CD4-positive, CD25-positive, alpha-beta regulatory T cell (primary cell): ENCODE measurements around the gene SLC41A3. TPM values are rescaled to one million over a fixed set of nuclear protein-coding genes. Genes with fewer than 3 reads are reported as not detected.

Experiments
- ATAC-seq, 2 donors: fragments of 150-1000 bp; cut with Tn5 transposase; one replicate each; pipeline ENCODE4 v1.10.0; 2021; ENCODE audit warnings: low read depth in 2 of 2, moderate number of reproducible peaks in 2 of 2, moderate library complexity in 1 of 2
- DNase-seq, 3 donors: peaks; one replicate each; pipeline versions ENCODE4 v3.0.0 to v3.0.0-alpha.2; 2012 to 2022; ENCODE audit warnings: mixed read lengths in 1 of 3
- H3K27ac ChIP-seq: one replicate; pipeline ENCODE4 v1.7.0; 2013; ENCODE audit warnings: mild to moderate bottlenecking, low read length; ENCODE audit not compliant: insufficient read depth, poor library complexity, severe bottlenecking
- H3K27me3 ChIP-seq: one replicate; pipeline ENCODE4 v1.7.0; 2013; ENCODE audit warnings: low read length; ENCODE audit not compliant: control insufficient read depth, insufficient read depth
- H3K36me3 ChIP-seq: one replicate; pipeline ENCODE4 v1.7.0; 2013; ENCODE audit warnings: mild to moderate bottlenecking, low read length, moderate library complexity; ENCODE audit not compliant: control insufficient read depth, insufficient read depth
- H3K4me1 ChIP-seq: 2 replicates; pipeline ENCODE4 v1.7.0; 2013; ENCODE audit warnings: mild to moderate bottlenecking, low read length; ENCODE audit not compliant: insufficient read depth, control insufficient read depth, poor library complexity, severe bottlenecking
- H3K4me3 ChIP-seq: one replicate; pipeline ENCODE4 v1.7.0; 2013; ENCODE audit warnings: low read depth, mild to moderate bottlenecking, low read length, moderate library complexity
- H3K9me3 ChIP-seq, 2 experiments: 1 replicate in 1 of 2; 2 replicates in 1 of 2; pipeline ENCODE4 v1.7.0; 2013; ENCODE audit warnings: low read length in 2 of 2, mild to moderate bottlenecking in 1 of 2, moderate library complexity in 1 of 2; ENCODE audit not compliant: control insufficient read depth in 2 of 2
- H3K27ac Mint-ChIP-seq, 3 donors: one replicate each; pipeline ENCODE4 v1.8.0; 2020 to 2022; ENCODE audit warnings: mild to moderate bottlenecking in 3 of 3, mixed read lengths in 3 of 3, moderate library complexity in 2 of 3
- H3K27me3 Mint-ChIP-seq: one replicate; pipeline ENCODE4 v1.8.0; 2022; ENCODE audit warnings: mild to moderate bottlenecking, mixed read lengths
- H3K36me3 Mint-ChIP-seq: one replicate; pipeline ENCODE4 v1.8.0; 2020; ENCODE audit warnings: mixed read lengths
- H3K4me1 Mint-ChIP-seq, 4 donors: one replicate each; pipeline ENCODE4 v1.8.0; 2020 to 2022; ENCODE audit warnings: mixed read lengths in 4 of 4, mild to moderate bottlenecking in 1 of 4
- H3K4me3 Mint-ChIP-seq, 4 donors: one replicate each; pipeline ENCODE4 v1.8.0; 2020 to 2022; ENCODE audit warnings: mild to moderate bottlenecking in 4 of 4, mixed read lengths in 4 of 4, moderate library complexity in 3 of 4
- H3K9me3 Mint-ChIP-seq, 7 donors: one replicate each; pipeline ENCODE4 v1.8.0; 2020 to 2022; ENCODE audit warnings: mixed read lengths in 7 of 7, mild to moderate bottlenecking in 3 of 7, moderate library complexity in 2 of 7
- polyA plus RNA-seq, 4 donors: library from polyadenylated mRNA; unstranded; fragments of 300-500 nt; fragmentation: Illumina TruSeq; gene quantifications; one replicate each; pipeline ENCODE4 v1.2.3, GENCODE V29; 2021
- total RNA-seq: library from RNA; stranded (reverse); gene quantifications from one replicate; pipeline ENCODE4 v1.2.3, GENCODE V29; 2022

The SLC41A3 gene
- total and polyA plus RNA-seq, 5 donors from 2014 or later: 31.2 to 51.3 (median 40.3) TPM

- Mint-ChIP-seq H3K36me3 (peaks cover 63% of the 10 kb centered on the region), H3K4me3 (no peak overlapping the region), H3K9me3 (no peaks in the 10 kb centered on the region), H3K27ac (no peak overlapping the region), H3K27me3 (no peaks in the 10 kb centered on the region), H3K4me1 (no peaks in the 10 kb centered on the region)
- Histone ChIP-seq H3K4me1 (no peaks in the 10 kb centered on the region), H3K27me3 (no peaks in the 10 kb centered on the region), H3K9me3 (no peaks in the 10 kb centered on the region), H3K36me3 (peaks cover 33% of the 10 kb centered on the region), H3K27ac (no peak overlapping the region), H3K4me3 (no peak overlapping the region)
- DNase-seq (no peak), ATAC-seq (no peak)
These were observed 64.2 kb downstream of the SLC41A3 start for GRCh38 chr3:126019683-126020082.

GRCh38 chr3:126018995-126019394 lies 64.9 kb downstream of the SLC41A3 start:
- Histone ChIP-seq H3K4me3 (no peak overlapping the region), H3K27ac (no peak overlapping the region), H3K36me3 (peaks cover 34% of the 10 kb centered on the region), H3K9me3 (no peaks in the 10 kb centered on the region), H3K27me3 (no peaks in the 10 kb centered on the region), H3K4me1 (no peaks in the 10 kb centered on the region)
- no peaks in the 10 kb centered on the region for H3K27me3 Mint-ChIP-seq
- peaks cover 64% of the 10 kb centered on the region for H3K36me3 Mint-ChIP-seq
- H3K27ac Mint-ChIP-seq: no peak overlapping the region
- no peak for ATAC-seq
- no peak overlapping the region for H3K4me3 Mint-ChIP-seq
- H3K4me1 Mint-ChIP-seq: no peaks in the 10 kb centered on the region
- no peak for DNase-seq
- H3K9me3 Mint-ChIP-seq: no peaks in the 10 kb centered on the region

GRCh38 chr3:126018545-126018944 lies 65.4 kb downstream of the SLC41A3 start:
- DNase-seq: no peak
- Histone ChIP-seq H3K27me3 (no peaks in the 10 kb centered on the region), H3K36me3 (peaks cover 38% of the 10 kb centered on the region), H3K9me3 (no peaks in the 10 kb centered on the region), H3K4me3 (no peak overlapping the region), H3K27ac (no peak overlapping the region), H3K4me1 (no peaks in the 10 kb centered on the region)
- ATAC-seq: no peak
- Mint-ChIP-seq H3K27ac (peak overlapping the region in 1 of 3 donors; percentile 73), H3K27me3 (no peaks in the 10 kb centered on the region), H3K4me3 (no peak overlapping the region), H3K36me3 (peaks cover 63% of the 10 kb centered on the region), H3K9me3 (no peaks in the 10 kb centered on the region), H3K4me1 (no peaks in the 10 kb centered on the region)

- no peaks in the 10 kb centered on the region for H3K4me1 ChIP-seq
- Mint-ChIP-seq H3K27ac (no peak overlapping the region), H3K4me3 (no peak overlapping the region), H3K9me3 (no peaks in the 10 kb centered on the region), H3K36me3 (peaks cover 66% of the 10 kb centered on the region), H3K4me1 (no peaks in the 10 kb centered on the region), H3K27me3 (no peaks in the 10 kb centered on the region)
- H3K36me3 ChIP-seq: peaks cover 46% of the 10 kb centered on the region
- no peaks in the 10 kb centered on the region for H3K27me3 ChIP-seq
- no peak overlapping the region for H3K4me3 ChIP-seq
- no peaks in the 10 kb centered on the region for H3K9me3 ChIP-seq
- no peak overlapping the region for H3K27ac ChIP-seq
- DNase-seq (no peak), ATAC-seq (no peak)
These were observed 66.6 kb downstream of the SLC41A3 start for GRCh38 chr3:126017362-126017761.

- no peaks in the 10 kb centered on the region for H3K9me3 ChIP-seq
- H3K27me3 ChIP-seq: no peaks in the 10 kb centered on the region
- no peak for DNase-seq
- Mint-ChIP-seq H3K36me3 (peaks cover 66% of the 10 kb centered on the region), H3K27ac (no peak overlapping the region), H3K27me3 (no peaks in the 10 kb centered on the region), H3K4me1 (peaks cover 0 to 3% (median 0%) of the 10 kb centered on the region in 4 donors), H3K9me3 (no peaks in the 10 kb centered on the region), H3K4me3 (no peak overlapping the region)
- H3K36me3 ChIP-seq: peaks cover 51% of the 10 kb centered on the region
- H3K4me3 ChIP-seq: no peak overlapping the region
- H3K4me1 ChIP-seq: no peaks in the 10 kb centered on the region
- no peak for ATAC-seq
- no peak overlapping the region for H3K27ac ChIP-seq
These were observed 67.3 kb downstream of the SLC41A3 start for GRCh38 chr3:126016616-126017015.

GRCh38 chr3:126015075-126015474 lies 68.8 kb downstream of the SLC41A3 start:
- Mint-ChIP-seq H3K4me1 (peaks cover 0 to 3% (median 0%) of the 10 kb centered on the region in 4 donors), H3K4me3 (no peak overlapping the region), H3K36me3 (peaks cover 73% of the 10 kb centered on the region), H3K27me3 (no peaks in the 10 kb centered on the region), H3K9me3 (peaks cover 0 to 3% (median 0%) of the 10 kb centered on the region in 7 donors), H3K27ac (peak overlapping the region in 1 of 3 donors; percentile 73)
- peaks cover 64% of the 10 kb centered on the region for H3K36me3 ChIP-seq
- H3K27ac ChIP-seq: no peak overlapping the region
- no peak for ATAC-seq
- DNase-seq: no peak
- H3K9me3 ChIP-seq: no peaks in the 10 kb centered on the region
- no peaks in the 10 kb centered on the region for H3K27me3 ChIP-seq
- no peaks in the 10 kb centered on the region for H3K4me1 ChIP-seq
- no peak overlapping the region for H3K4me3 ChIP-seq

GRCh38 chr3:126014252-126014651 lies 69.7 kb downstream of the SLC41A3 start:
- Histone ChIP-seq H3K4me1 (no peaks in the 10 kb centered on the region), H3K27ac (no peak overlapping the region), H3K27me3 (no peaks in the 10 kb centered on the region), H3K9me3 (no peaks in the 10 kb centered on the region), H3K4me3 (no peak overlapping the region), H3K36me3 (peaks cover 67% of the 10 kb centered on the region)
- Mint-ChIP-seq H3K9me3 (peaks cover 0 to 3% (median 0%) of the 10 kb centered on the region in 7 donors), H3K36me3 (peaks cover 73% of the 10 kb centered on the region), H3K27me3 (no peaks in the 10 kb centered on the region), H3K27ac (no peak overlapping the region), H3K4me1 (peaks cover 0 to 4% (median 2%) of the 10 kb centered on the region in 4 donors), H3K4me3 (no peak overlapping the region)
- DNase-seq: no peak
- ATAC-seq: no peak

GRCh38 chr3:126013751-126014156 lies 70.2 kb downstream of the SLC41A3 start:
- Mint-ChIP-seq H3K36me3 (peaks cover 76% of the 10 kb centered on the region), H3K9me3 (peaks cover 0 to 3% (median 0%) of the 10 kb centered on the region in 7 donors), H3K27ac (no peak overlapping the region), H3K27me3 (no peaks in the 10 kb centered on the region), H3K4me1 (peaks cover 0 to 4% (median 2%) of the 10 kb centered on the region in 4 donors), H3K4me3 (no peak overlapping the region)
- Histone ChIP-seq H3K9me3 (no peaks in the 10 kb centered on the region), H3K27me3 (no peaks in the 10 kb centered on the region), H3K27ac (no peak overlapping the region), H3K36me3 (peaks cover 70% of the 10 kb centered on the region), H3K4me3 (no peak overlapping the region), H3K4me1 (no peaks in the 10 kb centered on the region)
- ATAC-seq (no peak), DNase-seq (no peak)
